Left renal pelvis (tissue), 4 donors: ENCODE data around the gene WDR77. TPM values are rescaled to one million over a fixed set of nuclear protein-coding genes. Genes with fewer than 3 reads are reported as not detected.
A peak's percentile ranks its signal among the peaks of the same experiment; 100 is the strongest.

Experiments used
- DNase-seq, 4 donors: peaks; one replicate each; pipeline ENCODE4 v3.0.0-alpha.2; 2013; ENCODE audit warnings: low read depth in 4 of 4, low spot score in 3 of 4
- polyA plus RNA-seq, 4 donors: library from polyadenylated mRNA; unstranded; fragments of 120-200 nt; gene quantifications; one replicate each; pipeline ENCODE4 v1.2.1, GENCODE V29; 2013; ENCODE audit not compliant: insufficient read length in 4 of 4

The WDR77 gene
- polyA plus RNA-seq, 4 donors: 27.6 to 42.8 (median 39.8) TPM

- no peak for DNase-seq
Observed at GRCh38 chr1:111470596-111470995, 21.5 kb upstream of the WDR77 start.

- no peak for DNase-seq
Observed at GRCh38 chr1:111469539-111469938, 20.5 kb upstream of the WDR77 start.

GRCh38 chr1:111468717-111469100 lies 19.7 kb upstream of the WDR77 start:
- no peak for DNase-seq

GRCh38 chr1:111467865-111468716 lies 19.0 kb upstream of the WDR77 start:
- no peak for DNase-seq

- DNase-seq: no peak
Observed at GRCh38 chr1:111466480-111466879, 17.4 kb upstream of the WDR77 start.

- DNase-seq: no peak
Observed at GRCh38 chr1:111465754-111466153, 16.7 kb upstream of the WDR77 start.

GRCh38 chr1:111463029-111463683 lies 14.1 kb upstream of the WDR77 start:
- no peak for DNase-seq

- DNase-seq: no peak
Observed at GRCh38 chr1:111462370-111463028, 13.4 kb upstream of the WDR77 start.

- DNase-seq: no peak
Observed at GRCh38 chr1:111461765-111462164, 12.7 kb upstream of the WDR77 start.

GRCh38 chr1:111455642-111456031 lies 6.6 kb upstream of the WDR77 start:
- no peak for DNase-seq

- no peak for DNase-seq
Observed at GRCh38 chr1:111454859-111455641, 6.0 kb upstream of the WDR77 start.

- DNase-seq: no peak
Observed at GRCh38 chr1:111453706-111454105, 4.7 kb upstream of the WDR77 start.

GRCh38 chr1:111452581-111452980 lies 3.5 kb upstream of the WDR77 start:
- no peak for DNase-seq

GRCh38 chr1:111450185-111450584 lies 1.1 kb upstream of the WDR77 start:
- no peak for DNase-seq

GRCh38 chr1:111449703-111450017 lies 604 bp upstream of the WDR77 start:
- DNase-seq: no peak

GRCh38 chr1:111448482-111448917 lies 556 bp downstream of the WDR77 start:
- peak in 1 of 4 donors; percentile 14 for DNase-seq

- no peak for DNase-seq
Observed at GRCh38 chr1:111446967-111447892, 1.8 kb downstream of the WDR77 start.

GRCh38 chr1:111446546-111446945 lies 2.5 kb downstream of the WDR77 start:
- DNase-seq: no peak

- DNase-seq: no peak
Observed at GRCh38 chr1:111444031-111444430, 5.0 kb downstream of the WDR77 start.

- no peak for DNase-seq
Observed at GRCh38 chr1:111442457-111442856, 6.6 kb downstream of the WDR77 start.
